Measurements from ENCODE around the gene TMPRSS6. TPM values are rescaled to one million over a fixed set of nuclear protein-coding genes. Genes with fewer than 3 reads are reported as not detected.

Gene TMPRSS6
- total and polyA plus RNA-seq, 2 of the 8 experiments (the other 6 are each of a cell fraction or from before 2014, with no cell fraction given), result 0.02 TPM; not detected in 1

DNA sequence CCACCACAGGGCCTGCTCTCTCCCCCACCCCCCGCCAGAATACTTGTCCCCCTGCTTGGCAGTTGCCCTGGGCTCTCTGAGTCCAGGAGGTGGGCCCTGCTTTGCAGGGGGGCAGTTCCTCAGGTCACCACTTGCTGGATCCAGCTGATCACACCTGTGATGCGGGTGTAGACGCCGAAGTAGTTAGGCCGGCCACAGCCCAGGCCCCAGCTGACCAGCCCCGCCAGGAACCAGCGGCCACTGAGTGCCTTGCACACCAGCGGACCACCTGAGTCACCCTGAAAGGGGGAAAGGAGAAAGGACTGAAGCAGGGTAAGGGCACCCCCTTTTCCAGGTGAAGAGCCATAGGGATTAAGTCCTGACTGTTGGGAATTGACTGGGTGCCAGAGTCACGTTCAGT, 43.6 kb downstream of the TMPRSS6 start (continued):
- TF ChIP-seq, protein P1, sequence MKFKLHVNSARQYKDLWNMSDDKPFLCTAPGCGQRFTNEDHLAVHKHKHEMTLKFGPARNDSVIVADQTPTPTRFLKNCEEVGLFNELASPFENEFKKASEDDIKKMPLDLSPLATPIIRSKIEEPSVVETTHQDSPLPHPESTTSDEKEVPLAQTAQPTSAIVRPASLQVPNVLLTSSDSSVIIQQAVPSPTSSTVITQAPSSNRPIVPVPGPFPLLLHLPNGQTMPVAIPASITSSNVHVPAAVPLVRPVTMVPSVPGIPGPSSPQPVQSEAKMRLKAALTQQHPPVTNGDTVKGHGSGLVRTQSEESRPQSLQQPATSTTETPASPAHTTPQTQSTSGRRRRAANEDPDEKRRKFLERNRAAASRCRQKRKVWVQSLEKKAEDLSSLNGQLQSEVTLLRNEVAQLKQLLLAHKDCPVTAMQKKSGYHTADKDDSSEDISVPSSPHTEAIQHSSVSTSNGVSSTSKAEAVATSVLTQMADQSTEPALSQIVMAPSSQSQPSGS (IDR thresholded peaks at IDR 0.05; ENCODE audit: low read length), result no peak
- TF ChIP-seq SIRT6 (IDR thresholded peaks at IDR 0.05; ENCODE audit: low read length), result no peak
- TF ChIP-seq SIX5 (IDR thresholded peaks at IDR 0.05; ENCODE audit: low read depth, low read length), result no peak
- no peak for TF ChIP-seq CHD1 (IDR thresholded peaks at IDR 0.05; ENCODE audit: low read depth, low read length)
- no peak for TF ChIP-seq BCL11A (IDR thresholded peaks at IDR 0.05; ENCODE audit: low read depth in 2 of 2, low read length in 2 of 2)
- no peak for TF ChIP-seq POLR2AphosphoS5 (IDR thresholded peaks at IDR 0.05; ENCODE audit: low read depth, low read length)
- TF ChIP-seq TAF1 (IDR thresholded peaks at IDR 0.05; ENCODE audit: low read depth, low read length), result no peak
- no peak for TF ChIP-seq CEBPB (IDR thresholded peaks at IDR 0.05; ENCODE audit: low read depth, low read length)
